PFSK-1 (cell line): ENCODE results near the gene NAT9.

ENCODE experiments used
- SIN3A ChIP-seq: IDR thresholded peaks from 2 replicates; pipeline ENCODE4 v1.6.1; 2012; ENCODE audit warnings: mild to moderate bottlenecking, low read length, moderate library complexity, borderline replicate concordance; ENCODE audit not compliant: insufficient read depth
- TAF1 ChIP-seq: IDR thresholded peaks from 2 replicates; pipeline ENCODE4 v1.6.1; 2012; ENCODE audit warnings: low read length, control low read depth, borderline replicate concordance; ENCODE audit not compliant: insufficient read depth

DNA sequence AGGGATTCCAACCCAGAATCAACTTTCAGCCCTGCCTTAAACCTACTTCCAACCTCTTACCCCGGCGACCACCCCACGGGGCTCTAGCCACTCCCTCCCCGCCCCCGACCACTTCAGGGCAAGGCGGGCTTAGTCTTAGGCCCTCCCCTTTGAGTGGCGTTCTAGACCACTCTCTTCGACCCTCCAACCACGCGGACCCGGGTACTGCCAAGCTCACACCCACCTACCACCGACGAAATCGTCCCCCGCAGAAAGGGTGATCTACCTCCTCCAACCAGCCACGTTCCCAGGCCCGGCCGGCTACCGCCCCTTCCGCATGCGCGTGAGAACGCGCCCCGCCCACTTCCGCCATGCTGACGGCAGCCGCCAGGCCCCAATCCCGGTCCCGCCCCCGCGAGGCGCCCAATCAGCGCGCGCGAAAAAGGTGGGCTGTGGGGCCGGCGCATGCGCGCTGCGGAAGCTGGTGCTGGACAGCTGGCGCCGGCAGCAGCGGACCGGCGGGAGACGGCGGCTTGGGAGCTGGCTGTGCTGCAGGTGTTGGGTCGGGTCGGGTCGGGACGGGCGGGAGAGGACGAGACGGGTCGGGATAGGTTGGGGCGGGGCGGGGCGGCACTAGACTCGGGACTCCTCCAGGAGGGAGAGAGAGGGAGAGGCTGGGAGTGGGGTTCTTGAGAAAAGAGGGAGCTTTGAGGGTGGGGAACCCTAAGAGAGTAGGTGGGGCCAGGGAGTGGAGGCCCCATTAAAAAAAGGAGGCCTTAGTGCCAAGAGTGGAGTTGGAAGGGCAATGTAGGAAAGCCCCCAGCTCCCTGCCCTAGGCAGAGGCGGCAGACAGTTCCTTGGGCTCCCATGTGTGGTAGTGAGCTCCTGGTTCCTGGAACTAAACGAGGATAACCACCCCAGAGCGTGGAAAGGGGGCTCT, at the start of gene NAT9:
- TF ChIP-seq SIN3A (no peak; the same call in 1 of the 2 replicates), TAF1 (0 out of 2 replicates have a peak, but pooled peaks have one; percentile 26)
